HepG2 (cell line): Measurements from ENCODE around the gene DENND11. TPM values are rescaled to one million over a fixed set of nuclear protein-coding genes. Genes with fewer than 3 reads are reported as not detected.
A peak's percentile ranks its signal among the peaks of the same experiment; 100 is the strongest.

ENCODE experiments used
- ATF4 ChIP-seq, 2 experiments: fragments of 450-650 bp in 1 of 2; sonication (generic) in 1 of 2; formaldehyde crosslinking; IDR thresholded peaks; 2 replicates each; pipeline versions ENCODE4 v1.5.0 to v1.8.0; 2020 to 2022; ENCODE audit warnings: mild to moderate bottlenecking in 1 of 2, missing genetic modification reagents in 1 of 2
- CBX2 ChIP-seq, 2 experiments: fragments of 200-600 bp in 1 of 2; sonication (generic); formaldehyde crosslinking in 1 of 2; IDR thresholded peaks; 2 replicates each; pipeline versions ENCODE4 v1.7.0 to v1.8.1; 2018 to 2022; ENCODE audit warnings: low read depth in 2 of 2, low read length in 1 of 2, mild to moderate bottlenecking in 1 of 2, missing genetic modification reagents in 1 of 2
- CCAR2 ChIP-seq: fragments of 200-400 bp; formaldehyde crosslinking; optimal IDR thresholded peaks from 2 replicates; pipeline ENCODE3; 2018; ENCODE audit warnings: low read depth, mild to moderate bottlenecking, low read length, moderate library complexity
- DZIP1 ChIP-seq: sonication (generic); formaldehyde crosslinking; IDR thresholded peaks from 2 replicates; pipeline ENCODE4 v1.5.0; 2020; ENCODE audit warnings: mild to moderate bottlenecking, missing genetic modification reagents
- E2F1 ChIP-seq: sonication (generic); formaldehyde crosslinking; IDR thresholded peaks from 2 replicates; pipeline ENCODE4 v1.5.0; 2020; ENCODE audit warnings: missing genetic modification reagents
- ETS1 ChIP-seq: sonication (generic); formaldehyde crosslinking; IDR thresholded peaks from 2 replicates; pipeline ENCODE4 v1.4.0; 2020; ENCODE audit warnings: missing genetic modification reagents
- HOXA7 ChIP-seq: sonication (generic); formaldehyde crosslinking; IDR thresholded peaks from 2 replicates; pipeline ENCODE4 v1.8.1; 2022; ENCODE audit warnings: mild to moderate bottlenecking, missing genetic modification reagents, moderate library complexity
- KLF16 ChIP-seq, 2 experiments: sonication (generic) in 1 of 2; formaldehyde crosslinking in 1 of 2; IDR thresholded peaks; 2 replicates each; pipeline versions ENCODE4 v1.6.1 to v1.8.0; 2016 to 2023; ENCODE audit warnings: missing genetic modification reagents in 2 of 2, missing compliant biosample characterization in 1 of 2
- MAZ ChIP-seq, 2 experiments: sonication (generic) in 1 of 2; formaldehyde crosslinking in 1 of 2; IDR thresholded peaks; 2 replicates each; pipeline versions ENCODE4 v1.5.0 to v1.6.1; 2012 to 2020; ENCODE audit warnings: low read depth in 2 of 2, mild to moderate bottlenecking in 2 of 2, borderline replicate concordance in 1 of 2, improper control_type of control experiment in 1 of 2, low read length in 1 of 2, missing genetic modification reagents in 1 of 2, moderate library complexity in 1 of 2
- MEF2D ChIP-seq: sonication (generic); formaldehyde crosslinking; IDR thresholded peaks from 2 replicates; pipeline ENCODE4 v1.5.1; 2020; ENCODE audit warnings: mild to moderate bottlenecking, missing genetic modification reagents
- NFYB ChIP-seq: sonication (generic); formaldehyde crosslinking; IDR thresholded peaks from 2 replicates; pipeline ENCODE4 v1.4.0; 2020; ENCODE audit warnings: missing genetic modification reagents
- POLR2A ChIP-seq, 2 experiments: IDR thresholded peaks; 2 replicates each; pipeline ENCODE4 v1.6.1; 2011; ENCODE audit warnings: low read depth in 2 of 2, low read length in 2 of 2, mild to moderate bottlenecking in 1 of 2, moderate library complexity in 1 of 2; ENCODE audit not compliant: insufficient read depth in 1 of 2
- RBFOX2 ChIP-seq: fragments of 200-400 bp; formaldehyde crosslinking; IDR thresholded peaks from 2 replicates; pipeline ENCODE4 v1.6.1; 2017; ENCODE audit warnings: low read depth, mild to moderate bottlenecking, low read length
- SP1 ChIP-seq, 2 experiments: fragments of 450-650 bp in 1 of 2; sonication (generic) in 1 of 2; formaldehyde crosslinking in 1 of 2; IDR thresholded peaks; 2 replicates each; pipeline versions ENCODE4 v1.4.0 to v1.6.1; 2016 to 2020; ENCODE audit warnings: missing genetic modification reagents in 1 of 2
- ZNF17 ChIP-seq: sonication (generic); formaldehyde crosslinking; IDR thresholded peaks from 2 replicates; pipeline ENCODE4 v1.5.0; 2020; ENCODE audit warnings: mild to moderate bottlenecking, missing genetic modification reagents
- ZNF572 ChIP-seq: sonication (generic); formaldehyde crosslinking; IDR thresholded peaks from 2 replicates; pipeline ENCODE4 v1.5.1; 2020; ENCODE audit warnings: mild to moderate bottlenecking, missing genetic modification reagents
- ZNF598 ChIP-seq: sonication (generic); formaldehyde crosslinking; IDR thresholded peaks from 2 replicates; pipeline ENCODE4 v1.5.1; 2020; ENCODE audit warnings: mild to moderate bottlenecking, missing genetic modification reagents, borderline replicate concordance
- ZNF720 ChIP-seq: sonication (generic); formaldehyde crosslinking; IDR thresholded peaks from 2 replicates; pipeline ENCODE4 v1.4.0; 2020; ENCODE audit warnings: missing genetic modification reagents
- polyA plus RNA-seq, 8 experiments: library from polyadenylated mRNA; depleted of rRNA in 3 of 8; stranded (reverse) in 7 of 8; unstranded in 1 of 8; fragments of >200 nt; fragmentation: Illumina TruSeq in 4 of 8; extraction: Trizol in 4 of 8; gene quantifications; 2 replicates each; pipeline versions ENCODE4 v1.2.1 to v1.2.3, GENCODE V29; 2011 to 2016; ENCODE audit warnings: low read depth in 4 of 8, missing spikeins in 1 of 8, mixed read lengths in 1 of 8; ENCODE audit not compliant: insufficient read depth in 1 of 8
- total RNA-seq, 5 experiments: library from RNA; depleted of rRNA; stranded (reverse); fragments of >200 nt; fragmentation: Illumina TruSeq; extraction: Trizol; gene quantifications; 2 replicates each; pipeline ENCODE4 v1.2.3, GENCODE V29; 2016; ENCODE audit warnings: low read depth in 1 of 5
- TF ChIP-seq, protein P1 (sequence below): sonication (generic); formaldehyde crosslinking; IDR thresholded peaks from 2 replicates; pipeline ENCODE4 v1.5.0; 2020; ENCODE audit warnings: mild to moderate bottlenecking, missing genetic modification reagents

The DENND11 gene
- total and polyA plus RNA-seq, 2 of the 13 experiments (the other 11 are each of a cell fraction or from before 2014, with no cell fraction given), result 7.1 to 10.5 TPM

DNA sequence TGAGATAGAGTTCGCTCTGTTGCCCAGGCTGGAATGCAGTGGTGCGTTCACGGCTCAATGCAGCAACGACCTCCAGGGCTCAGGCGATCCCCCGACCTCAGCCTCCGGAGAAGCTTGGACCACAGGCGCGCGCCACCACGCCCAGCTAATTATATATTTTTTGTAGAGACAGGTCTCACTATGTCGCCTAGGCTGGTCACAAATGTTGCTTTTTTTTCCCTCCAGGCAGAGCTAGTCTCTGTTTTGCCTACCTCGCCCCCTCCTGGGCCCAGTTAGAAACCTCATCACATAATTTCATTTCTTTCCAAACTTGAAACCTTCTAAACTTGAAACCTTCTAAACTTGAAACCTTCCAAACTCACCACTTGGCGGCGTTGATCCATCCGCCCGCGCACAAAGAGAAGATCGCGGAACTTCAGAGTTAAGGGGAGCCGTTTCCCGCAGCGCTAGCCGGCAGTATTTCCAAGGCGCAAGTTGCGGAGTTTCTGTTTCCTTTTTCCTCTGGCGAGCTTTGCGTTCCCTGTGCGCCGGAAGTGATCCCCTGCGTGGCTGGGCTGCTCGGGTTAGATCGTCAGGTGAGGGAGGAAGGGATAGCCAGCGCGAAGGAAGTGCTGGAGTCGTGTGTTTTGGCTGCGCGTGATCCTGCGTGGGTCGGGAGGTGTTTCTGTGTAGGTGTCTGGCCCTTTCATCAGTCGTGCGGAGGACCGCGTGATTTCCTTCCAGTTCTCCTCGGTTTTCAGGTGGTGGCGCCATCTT is 36.0 kb upstream of the DENND11 start, which contains the start of gene SSBP1 (continued):
- TF ChIP-seq, protein P1, sequence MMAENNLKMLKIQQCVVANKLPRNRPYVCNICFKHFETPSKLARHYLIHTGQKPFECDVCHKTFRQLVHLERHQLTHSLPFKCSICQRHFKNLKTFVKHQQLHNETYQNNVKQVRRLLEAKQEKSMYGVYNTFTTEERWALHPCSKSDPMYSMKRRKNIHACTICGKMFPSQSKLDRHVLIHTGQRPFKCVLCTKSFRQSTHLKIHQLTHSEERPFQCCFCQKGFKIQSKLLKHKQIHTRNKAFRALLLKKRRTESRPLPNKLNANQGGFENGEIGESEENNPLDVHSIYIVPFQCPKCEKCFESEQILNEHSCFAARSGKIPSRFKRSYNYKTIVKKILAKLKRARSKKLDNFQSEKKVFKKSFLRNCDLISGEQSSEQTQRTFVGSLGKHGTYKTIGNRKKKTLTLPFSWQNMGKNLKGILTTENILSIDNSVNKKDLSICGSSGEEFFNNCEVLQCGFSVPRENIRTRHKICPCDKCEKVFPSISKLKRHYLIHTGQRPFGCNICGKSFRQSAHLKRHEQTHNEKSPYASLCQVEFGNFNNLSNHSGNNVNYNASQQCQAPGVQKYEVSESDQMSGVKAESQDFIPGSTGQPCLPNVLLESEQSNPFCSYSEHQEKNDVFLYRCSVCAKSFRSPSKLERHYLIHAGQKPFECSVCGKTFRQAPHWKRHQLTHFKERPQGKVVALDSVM (CRISPR knock-in tag), result peak; percentile 56
- TF ChIP-seq ZNF572 (peak; percentile 97), NFYB (CRISPR knock-in tag) (no peak), ZNF598 (CRISPR knock-in tag) (peak; percentile 94), ZNF720 (CRISPR knock-in tag) (peak; percentile 27; the same call in 1 of the 2 replicates), CBX2 (IDR thresholded peaks at IDR 0.05; ENCODE audit: low read depth, low read length) (no peak), CBX2 (CRISPR knock-in tag; IDR thresholded peaks at IDR 0.05; ENCODE audit: low read depth) (peak; percentile 91; the same call in 1 of the 2 replicates), ATF4 (CRISPR knock-in tag; IDR thresholded peaks at IDR 0.05) (peak in 1 of 2 experiments; percentile 82; a peak in 2 of 4 replicates), SP1 (IDR thresholded peaks at IDR 0.05) (no peak), SP1 (CRISPR knock-in tag; IDR thresholded peaks at IDR 0.05) (peak; percentile 82; the same call in 1 of the 2 replicates), CCAR2 (peak; percentile 95), MEF2D (peak; percentile 78; the same call in 1 of the 2 replicates), POLR2A (IDR thresholded peaks at IDR 0.05; ENCODE audit: insufficient read depth in 1 of 2, low read depth in 2 of 2, low read length in 2 of 2) (peak; percentile 94 to 97), MAZ (IDR thresholded peaks at IDR 0.05; ENCODE audit: borderline replicate concordance, low read depth, low read length) (peak; percentile 64; the same call in 1 of the 2 replicates), MAZ (CRISPR knock-in tag; IDR thresholded peaks at IDR 0.05; ENCODE audit: low read depth) (peak; percentile 70), E2F1 (peak; percentile 49; the same call in 1 of the 2 replicates), DZIP1 (no peak), ZNF17 (CRISPR knock-in tag) (no peak), KLF16 (CRISPR knock-in tag; IDR thresholded peaks at IDR 0.05) (peak in 1 of 2 experiments; percentile 99; a peak in 2 of 4 replicates), ETS1 (CRISPR knock-in tag) (0 out of 2 replicates have a peak, but pooled peaks have one; percentile 51), RBFOX2 (peak; percentile 67), HOXA7 (CRISPR knock-in tag) (no peak)
